Measurements from ENCODE around the gene EMC10.

Gene EMC10

DNA sequence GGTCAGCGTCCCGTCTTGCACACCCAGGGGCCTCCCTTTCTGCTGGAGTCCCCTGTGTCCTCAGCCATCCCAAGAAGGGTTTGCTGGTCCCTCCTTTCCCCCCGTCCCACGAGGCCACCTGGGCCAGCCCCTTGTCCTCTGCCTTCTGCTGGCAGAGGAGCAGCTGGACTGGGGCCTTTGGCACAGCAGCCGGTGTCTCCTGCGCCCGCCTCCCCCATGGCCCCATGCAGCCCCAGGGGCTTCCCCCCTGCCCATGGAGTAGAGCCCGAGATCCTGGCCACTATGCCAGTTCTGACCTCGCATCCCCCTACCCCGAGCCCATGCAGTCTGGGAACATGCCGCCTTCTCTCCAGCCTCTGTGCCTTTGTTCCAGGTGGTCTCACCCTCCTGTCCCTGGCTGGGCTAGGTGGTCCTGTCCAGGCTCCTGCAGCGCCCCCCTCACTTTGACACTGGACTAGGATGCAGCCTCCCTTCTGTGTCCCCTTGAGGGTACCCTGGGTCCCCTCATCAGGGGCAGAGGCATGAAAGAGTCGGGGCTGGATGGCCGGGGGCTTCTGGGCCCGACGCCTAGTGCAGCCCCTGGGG, 6.1 kb downstream of the EMC10 start:
- TF ChIP-seq, protein P1, sequence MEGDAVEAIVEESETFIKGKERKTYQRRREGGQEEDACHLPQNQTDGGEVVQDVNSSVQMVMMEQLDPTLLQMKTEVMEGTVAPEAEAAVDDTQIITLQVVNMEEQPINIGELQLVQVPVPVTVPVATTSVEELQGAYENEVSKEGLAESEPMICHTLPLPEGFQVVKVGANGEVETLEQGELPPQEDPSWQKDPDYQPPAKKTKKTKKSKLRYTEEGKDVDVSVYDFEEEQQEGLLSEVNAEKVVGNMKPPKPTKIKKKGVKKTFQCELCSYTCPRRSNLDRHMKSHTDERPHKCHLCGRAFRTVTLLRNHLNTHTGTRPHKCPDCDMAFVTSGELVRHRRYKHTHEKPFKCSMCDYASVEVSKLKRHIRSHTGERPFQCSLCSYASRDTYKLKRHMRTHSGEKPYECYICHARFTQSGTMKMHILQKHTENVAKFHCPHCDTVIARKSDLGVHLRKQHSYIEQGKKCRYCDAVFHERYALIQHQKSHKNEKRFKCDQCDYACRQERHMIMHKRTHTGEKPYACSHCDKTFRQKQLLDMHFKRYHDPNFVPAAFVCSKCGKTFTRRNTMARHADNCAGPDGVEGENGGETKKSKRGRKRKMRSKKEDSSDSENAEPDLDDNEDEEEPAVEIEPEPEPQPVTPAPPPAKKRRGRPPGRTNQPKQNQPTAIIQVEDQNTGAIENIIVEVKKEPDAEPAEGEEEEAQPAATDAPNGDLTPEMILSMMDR (IDR thresholded peaks at IDR 0.05; ENCODE audit: borderline replicate concordance, control extremely low read depth, extremely low read depth, insufficient read depth, missing control alignments): no peak
- in situ Hi-C loops (cut with MboI; ENCODE audit: low sequenced_read_pairs, unreplicated experiment): no loop called here
- DNase-seq (ENCODE audit: low spot score): no peak

DNA sequence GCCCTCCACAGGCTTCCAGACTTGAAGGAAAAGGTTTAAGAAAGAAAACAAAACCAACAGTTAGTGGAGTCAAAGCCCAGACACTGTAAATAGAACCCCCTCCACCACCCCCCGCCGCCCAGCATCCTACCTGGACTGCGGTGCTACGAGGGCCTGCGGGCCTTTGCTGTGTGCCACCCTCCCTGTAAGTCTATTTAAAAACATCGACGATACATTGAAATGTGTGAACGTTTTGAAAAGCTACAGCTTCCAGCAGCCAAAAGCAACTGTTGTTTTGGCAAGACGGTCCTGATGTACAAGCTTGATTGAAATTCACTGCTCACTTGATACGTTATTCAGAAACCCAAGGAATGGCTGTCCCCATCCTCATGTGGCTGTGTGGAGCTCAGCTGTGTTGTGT, 6.6 kb downstream of the EMC10 start:
- TF ChIP-seq, protein P1 (IDR thresholded peaks at IDR 0.05; ENCODE audit: borderline replicate concordance, control extremely low read depth, extremely low read depth, insufficient read depth, missing control alignments): no peak
- no peak for DNase-seq (ENCODE audit: low spot score)
- in situ Hi-C loops (cut with MboI; ENCODE audit: low sequenced_read_pairs, unreplicated experiment): no loop called here

DNA sequence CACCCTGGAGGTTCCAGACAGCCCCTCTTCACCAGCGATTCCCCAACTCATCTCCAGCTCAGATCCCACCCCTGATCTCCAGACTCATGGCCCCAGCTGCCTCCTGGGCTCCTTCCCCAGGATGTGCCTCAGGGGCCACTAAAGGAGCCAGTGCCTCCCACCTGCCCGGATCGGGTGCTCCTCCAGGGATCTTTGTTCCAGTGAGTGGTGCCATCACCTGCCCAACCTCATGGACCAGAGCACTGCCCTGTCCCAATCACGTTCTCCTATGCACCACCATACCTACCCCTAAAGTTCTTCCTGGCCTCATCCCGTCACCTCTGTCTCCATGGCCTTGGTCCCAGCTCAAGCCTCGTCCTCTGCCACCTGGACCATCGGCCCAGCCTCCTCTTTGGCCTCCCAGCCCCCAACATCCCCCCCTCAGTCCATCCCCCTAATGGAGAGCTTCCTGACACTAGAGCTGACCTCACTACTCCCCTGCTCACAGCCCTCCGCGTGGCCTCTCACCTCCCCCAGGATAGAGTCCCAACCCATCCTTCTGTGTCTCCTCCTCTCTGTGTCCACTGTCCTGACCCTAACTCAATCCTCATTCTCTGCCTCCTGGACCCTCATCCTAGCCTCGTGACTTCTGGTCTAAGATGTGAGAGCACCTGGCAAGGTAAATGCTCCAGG, 9.1 kb downstream of the EMC10 start:
- in situ Hi-C loops (cut with MboI; ENCODE audit: low sequenced_read_pairs, unreplicated experiment): no loop called here
- no peak for DNase-seq (ENCODE audit: low spot score)
- TF ChIP-seq, protein P1 (IDR thresholded peaks at IDR 0.05; ENCODE audit: borderline replicate concordance, control extremely low read depth, extremely low read depth, insufficient read depth, missing control alignments): no peak

DNA sequence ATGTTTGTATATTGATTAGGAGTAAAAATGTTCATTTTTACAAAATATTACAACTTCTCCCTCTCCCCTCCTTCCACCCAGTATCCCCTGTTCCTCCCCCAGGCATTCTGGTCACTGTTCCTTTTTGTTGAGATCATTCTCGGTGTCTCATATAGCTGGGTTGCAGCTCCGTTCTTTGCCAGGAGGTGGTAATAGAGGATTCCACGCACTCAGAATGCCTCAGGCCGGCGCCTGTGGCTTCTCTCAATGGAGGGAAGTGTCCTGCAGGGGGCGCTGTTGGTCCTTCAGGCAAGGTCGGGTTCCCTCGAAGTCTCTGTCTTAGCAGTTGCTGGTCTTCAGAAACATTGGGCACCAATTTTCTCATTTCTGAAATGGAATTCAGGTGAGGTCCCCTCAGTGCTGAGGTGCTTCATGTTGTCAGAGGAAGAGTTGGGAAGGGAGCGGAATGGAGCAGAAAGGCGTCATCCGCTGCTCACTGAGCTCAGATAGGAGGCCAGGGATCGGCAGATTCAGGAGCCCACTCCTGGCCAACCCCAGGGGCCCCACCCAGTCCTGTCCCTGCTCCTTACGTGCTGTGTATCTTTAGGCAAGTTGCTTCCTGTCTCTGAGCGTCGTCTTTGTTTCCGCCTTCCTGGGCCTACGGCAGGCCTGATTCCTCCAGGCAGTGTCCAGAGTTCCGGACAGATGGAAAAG, 10.7 kb downstream of the EMC10 start:
- TF ChIP-seq, protein P1 (IDR thresholded peaks at IDR 0.05; ENCODE audit: borderline replicate concordance, control extremely low read depth, extremely low read depth, insufficient read depth, missing control alignments): no peak
- in situ Hi-C loops (cut with MboI; ENCODE audit: low sequenced_read_pairs, unreplicated experiment): no loop called here
- DNase-seq (ENCODE audit: low spot score): no peak

DNA sequence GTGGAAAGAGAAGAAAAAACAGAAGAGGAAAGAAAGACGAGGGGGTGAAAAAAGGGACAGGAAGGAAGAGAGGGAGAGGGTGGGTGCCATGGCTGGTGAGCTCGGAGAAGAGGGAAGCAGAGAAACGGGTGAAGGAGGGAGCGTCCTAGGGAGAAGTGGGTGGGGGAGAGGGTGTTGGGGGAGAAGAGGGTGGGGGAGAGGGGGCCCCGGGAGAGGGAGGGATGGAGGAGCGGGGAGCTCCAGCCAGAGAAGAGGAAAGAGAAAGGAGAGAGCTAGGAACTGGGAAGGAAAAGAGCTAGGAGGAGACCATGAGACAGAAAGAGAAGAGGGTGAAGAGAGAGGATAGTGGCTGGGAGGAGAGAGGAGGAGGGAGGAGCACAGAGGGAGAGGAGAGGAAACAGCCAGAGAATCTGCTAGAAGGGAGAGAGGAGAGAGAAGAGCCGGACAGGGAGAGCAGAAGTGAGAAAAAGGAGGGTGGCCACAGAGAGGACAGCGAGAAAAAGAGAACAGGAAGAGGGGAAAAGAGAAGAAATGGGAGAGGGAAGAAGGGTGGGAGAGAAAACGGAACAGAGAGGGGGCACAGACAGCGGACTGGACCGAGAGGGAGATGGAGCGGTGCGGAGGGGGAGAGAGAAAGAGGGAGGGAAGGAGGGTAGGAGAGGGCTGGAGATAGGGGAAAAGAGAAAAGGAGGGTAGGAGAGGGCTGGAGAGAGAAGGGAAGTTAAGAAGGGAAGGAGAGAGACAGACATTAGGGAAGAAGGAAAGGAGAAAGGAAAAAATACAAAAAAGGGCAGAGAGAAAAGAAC, 12.3 kb downstream of the EMC10 start:
- in situ Hi-C loops (cut with MboI; ENCODE audit: low sequenced_read_pairs, unreplicated experiment): no loop called here
- DNase-seq (ENCODE audit: low spot score): no peak
- TF ChIP-seq, protein P1 (IDR thresholded peaks at IDR 0.05; ENCODE audit: borderline replicate concordance, control extremely low read depth, extremely low read depth, insufficient read depth, missing control alignments): no peak

DNA sequence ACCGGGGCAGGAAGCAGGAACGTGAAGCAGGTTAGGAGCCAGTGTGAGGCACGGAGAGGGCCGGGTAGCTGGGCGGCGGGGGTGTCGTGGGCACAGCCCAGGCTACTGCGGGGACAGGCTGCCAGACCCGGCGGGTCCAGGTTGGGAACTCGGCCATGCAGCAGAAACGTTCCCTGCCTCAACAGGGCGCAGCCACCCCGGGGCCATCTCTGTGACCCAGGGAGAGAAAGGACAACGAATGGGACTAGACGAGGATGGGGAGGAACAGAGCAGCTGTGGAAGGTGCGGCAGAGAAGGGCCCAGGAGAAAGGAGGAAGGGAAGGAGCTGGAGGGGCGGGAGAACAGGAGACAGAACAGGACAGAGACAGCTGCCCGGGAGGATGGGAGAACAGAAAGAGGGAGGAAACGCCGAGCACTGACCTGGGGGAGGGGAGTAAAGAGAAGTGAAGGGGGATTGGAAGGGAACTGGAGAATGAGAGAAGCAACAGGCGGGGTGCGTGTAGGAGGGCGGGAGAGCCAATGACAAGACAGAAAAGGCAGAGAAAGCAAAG, 13.2 kb downstream of the EMC10 start:
- DNase-seq (ENCODE audit: low spot score): no peak
- TF ChIP-seq, protein P1 (IDR thresholded peaks at IDR 0.05; ENCODE audit: borderline replicate concordance, control extremely low read depth, extremely low read depth, insufficient read depth, missing control alignments): no peak
- in situ Hi-C loops (cut with MboI; ENCODE audit: low sequenced_read_pairs, unreplicated experiment): no loop called here

All from GM13976 (cell line).